ENCODE data around the gene HSPA4L. TPM values are rescaled to one million over a fixed set of nuclear protein-coding genes. Genes with fewer than 3 reads are reported as not detected.

Gene HSPA4L
- total RNA-seq, 1 experiment from 2014 or later = 18.6 TPM

DNA sequence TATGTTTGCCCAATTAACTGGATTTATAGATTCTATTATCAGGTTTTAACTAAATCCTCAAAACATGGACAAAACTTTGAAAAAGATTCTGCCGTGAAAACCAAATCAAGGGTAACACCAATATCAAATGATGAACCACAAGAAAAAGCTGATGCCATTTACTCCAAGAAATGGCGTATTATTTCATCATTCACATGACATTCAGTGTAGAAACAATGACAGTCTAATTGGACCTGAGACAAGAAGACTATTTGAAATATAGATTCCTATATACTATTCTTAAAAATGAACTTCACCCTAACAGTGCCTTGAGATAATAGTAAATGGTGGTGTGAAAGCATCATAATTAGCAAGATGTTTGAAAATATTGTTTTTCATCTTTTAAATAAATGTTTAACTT lies 47.1 kb upstream of the HSPA4L start:
- CTCF ChIA-PET = interaction anchor here (5.7 kb wide), 1 partner anchor 129 kb away, joined by 96 read pairs; no protein-coding TSS in a partner anchor
- POLR2A ChIA-PET = no interaction called here

More for the DNA sequence above, 47.1 kb upstream of the HSPA4L start:
- Histone ChIP-seq H3K4me3 (replicated peaks in 1 of 2; ENCODE audit: low read depth in 1 of 2, low read length in 2 of 2) (no peak overlapping the region), H3K79me2 (ENCODE audit: insufficient read depth, low read length) (no peaks in the 10 kb centered on the region), H2AFZ (ENCODE audit: low read depth, low read length, poor library complexity, severe bottlenecking) (no peak overlapping the region), H3K9ac (ENCODE audit: low read length) (no peak overlapping the region), H3K36me3 (ENCODE audit: control insufficient read depth in 1 of 2, insufficient read depth in 2 of 2, low read length in 2 of 2) (no peaks in the 10 kb centered on the region), H3K27me3 (ENCODE audit: insufficient read depth, low read length) (no peaks in the 10 kb centered on the region), H3K4me2 (ENCODE audit: low read length) (no peak overlapping the region), H3K9me2 (ENCODE audit: insufficient read depth) (no peaks in the 10 kb centered on the region), H4K20me1 (ENCODE audit: insufficient read depth) (no peaks in the 10 kb centered on the region), H3K27ac (ENCODE audit: low read depth, low read length) (no peak overlapping the region), H3K9me3 (ENCODE audit: control insufficient read depth in 1 of 2, insufficient read depth in 1 of 2, low read depth in 1 of 2, low read length in 2 of 2) (no peaks in the 10 kb centered on the region), H3K4me1 (ENCODE audit: control insufficient read depth in 1 of 2, insufficient read depth in 2 of 2, low read length in 2 of 2) (no peaks in the 10 kb centered on the region)
- DNase-seq (ENCODE audit: low read depth, low spot score) (no peak), ATAC-seq (no peak)
- intact Hi-C loops (cut with micrococcal nuclease) = no loop called here
- RAD21 ChIA-PET (ENCODE audit: low non-redundant PET in 1 of 2, low total read pairs in 2 of 2, uncharacterized antibody in 2 of 2, unreplicated experiment in 2 of 2) = interaction anchor here in 1 of 2 experiments (0.7 kb wide), 1 partner anchor 775 kb away, joined by 3 read pairs; no protein-coding TSS in a partner anchor
- BruUV-seq (replicated peaks) = no TSS peak
- TF ChIP-seq POLR2AphosphoS5 (IDR thresholded peaks at IDR 0.05; ENCODE audit: low read depth, low read length) (no peak), EZH2 (IDR thresholded peaks at IDR 0.05) (no peak), JUND (IDR thresholded peaks at IDR 0.05) (no peak), FOSL1 (IDR thresholded peaks at IDR 0.05; ENCODE audit: low read depth) (no peak), ATF3 (IDR thresholded peaks at IDR 0.05) (no peak), SIN3A (IDR thresholded peaks at IDR 0.05; ENCODE audit: low read depth) (no peak), CBX3 (IDR thresholded peaks at IDR 0.05; ENCODE audit: low read depth) (no peak), CEBPB (IDR thresholded peaks at IDR 0.05; ENCODE audit: low read depth) (no peak)
- TF ChIP-seq, protein P1, sequence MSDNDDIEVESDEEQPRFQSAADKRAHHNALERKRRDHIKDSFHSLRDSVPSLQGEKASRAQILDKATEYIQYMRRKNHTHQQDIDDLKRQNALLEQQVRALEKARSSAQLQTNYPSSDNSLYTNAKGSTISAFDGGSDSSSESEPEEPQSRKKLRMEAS (IDR thresholded peaks at IDR 0.05) = no peak
- TF ChIP-seq, protein P2, sequence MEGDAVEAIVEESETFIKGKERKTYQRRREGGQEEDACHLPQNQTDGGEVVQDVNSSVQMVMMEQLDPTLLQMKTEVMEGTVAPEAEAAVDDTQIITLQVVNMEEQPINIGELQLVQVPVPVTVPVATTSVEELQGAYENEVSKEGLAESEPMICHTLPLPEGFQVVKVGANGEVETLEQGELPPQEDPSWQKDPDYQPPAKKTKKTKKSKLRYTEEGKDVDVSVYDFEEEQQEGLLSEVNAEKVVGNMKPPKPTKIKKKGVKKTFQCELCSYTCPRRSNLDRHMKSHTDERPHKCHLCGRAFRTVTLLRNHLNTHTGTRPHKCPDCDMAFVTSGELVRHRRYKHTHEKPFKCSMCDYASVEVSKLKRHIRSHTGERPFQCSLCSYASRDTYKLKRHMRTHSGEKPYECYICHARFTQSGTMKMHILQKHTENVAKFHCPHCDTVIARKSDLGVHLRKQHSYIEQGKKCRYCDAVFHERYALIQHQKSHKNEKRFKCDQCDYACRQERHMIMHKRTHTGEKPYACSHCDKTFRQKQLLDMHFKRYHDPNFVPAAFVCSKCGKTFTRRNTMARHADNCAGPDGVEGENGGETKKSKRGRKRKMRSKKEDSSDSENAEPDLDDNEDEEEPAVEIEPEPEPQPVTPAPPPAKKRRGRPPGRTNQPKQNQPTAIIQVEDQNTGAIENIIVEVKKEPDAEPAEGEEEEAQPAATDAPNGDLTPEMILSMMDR (IDR thresholded peaks at IDR 0.05 in 2 of 3, conservative IDR thresholded peaks at IDR 0.05 in 1 of 3; ENCODE audit: borderline replicate concordance in 1 of 3, insufficient read depth in 1 of 3, low read depth in 2 of 3, low read length in 2 of 3) = no peak
- TF ChIP-seq, protein P3, sequence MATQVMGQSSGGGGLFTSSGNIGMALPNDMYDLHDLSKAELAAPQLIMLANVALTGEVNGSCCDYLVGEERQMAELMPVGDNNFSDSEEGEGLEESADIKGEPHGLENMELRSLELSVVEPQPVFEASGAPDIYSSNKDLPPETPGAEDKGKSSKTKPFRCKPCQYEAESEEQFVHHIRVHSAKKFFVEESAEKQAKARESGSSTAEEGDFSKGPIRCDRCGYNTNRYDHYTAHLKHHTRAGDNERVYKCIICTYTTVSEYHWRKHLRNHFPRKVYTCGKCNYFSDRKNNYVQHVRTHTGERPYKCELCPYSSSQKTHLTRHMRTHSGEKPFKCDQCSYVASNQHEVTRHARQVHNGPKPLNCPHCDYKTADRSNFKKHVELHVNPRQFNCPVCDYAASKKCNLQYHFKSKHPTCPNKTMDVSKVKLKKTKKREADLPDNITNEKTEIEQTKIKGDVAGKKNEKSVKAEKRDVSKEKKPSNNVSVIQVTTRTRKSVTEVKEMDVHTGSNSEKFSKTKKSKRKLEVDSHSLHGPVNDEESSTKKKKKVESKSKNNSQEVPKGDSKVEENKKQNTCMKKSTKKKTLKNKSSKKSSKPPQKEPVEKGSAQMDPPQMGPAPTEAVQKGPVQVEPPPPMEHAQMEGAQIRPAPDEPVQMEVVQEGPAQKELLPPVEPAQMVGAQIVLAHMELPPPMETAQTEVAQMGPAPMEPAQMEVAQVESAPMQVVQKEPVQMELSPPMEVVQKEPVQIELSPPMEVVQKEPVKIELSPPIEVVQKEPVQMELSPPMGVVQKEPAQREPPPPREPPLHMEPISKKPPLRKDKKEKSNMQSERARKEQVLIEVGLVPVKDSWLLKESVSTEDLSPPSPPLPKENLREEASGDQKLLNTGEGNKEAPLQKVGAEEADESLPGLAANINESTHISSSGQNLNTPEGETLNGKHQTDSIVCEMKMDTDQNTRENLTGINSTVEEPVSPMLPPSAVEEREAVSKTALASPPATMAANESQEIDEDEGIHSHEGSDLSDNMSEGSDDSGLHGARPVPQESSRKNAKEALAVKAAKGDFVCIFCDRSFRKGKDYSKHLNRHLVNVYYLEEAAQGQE (IDR thresholded peaks at IDR 0.05; ENCODE audit: low read depth) = no peak

Data from HCT116 (cell line).